IPS-20b (cell line): ENCODE results near the gene NOS2.
"Not testable (repeated sequence)": the region's sequence is repeated elsewhere in the genome, so short reads cannot be mapped to it uniquely, and the experiment has no call there.

Source experiments
- H3K27ac ChIP-seq: one replicate; pipeline ENCODE4 v1.5.1; 2013; ENCODE audit warnings: low read length
- H3K27me3 ChIP-seq: 2 replicates; pipeline ENCODE4 v1.6.1; 2013; ENCODE audit warnings: mild to moderate bottlenecking, low read length, inconsistent platforms; ENCODE audit not compliant: insufficient read depth
- H3K36me3 ChIP-seq: 2 replicates; pipeline ENCODE4 v1.6.1; 2013; ENCODE audit warnings: low read depth, mild to moderate bottlenecking, inconsistent platforms, low read length, moderate library complexity; ENCODE audit not compliant: insufficient read depth
- H3K4me1 ChIP-seq: 2 replicates; pipeline ENCODE4 v1.6.1; 2013; ENCODE audit warnings: mild to moderate bottlenecking, control low read depth, inconsistent platforms, low read length, moderate library complexity; ENCODE audit not compliant: insufficient read depth
- H3K4me3 ChIP-seq: 2 replicates; pipeline ENCODE4 v1.5.1; 2013; ENCODE audit warnings: mild to moderate bottlenecking, low read length, inconsistent platforms
- H3K9ac ChIP-seq: 2 replicates; pipeline ENCODE4 v1.6.1; 2013; ENCODE audit warnings: low read depth, mild to moderate bottlenecking, inconsistent platforms, low read length, moderate library complexity
- H3K9me3 ChIP-seq: 2 replicates; pipeline ENCODE4 v1.6.1; 2013; ENCODE audit warnings: mild to moderate bottlenecking, low read depth, low read length, inconsistent platforms; ENCODE audit not compliant: insufficient read depth

Gene NOS2

GRCh38 chr17:27732746-27733145 lies 67.6 kb downstream of the NOS2 start:
- H3K4me1 ChIP-seq, H3K36me3 ChIP-seq, H3K27ac ChIP-seq, H3K9me3 ChIP-seq, H3K4me3 ChIP-seq, H3K9ac ChIP-seq, H3K27me3 ChIP-seq: not testable (repeated sequence)

- not testable (repeated sequence) for H3K4me1 ChIP-seq, H3K27me3 ChIP-seq, H3K9me3 ChIP-seq, H3K4me3 ChIP-seq, H3K36me3 ChIP-seq, H3K27ac ChIP-seq, H3K9ac ChIP-seq
Measured at GRCh38 chr17:27725982-27726381, 74.3 kb downstream of the NOS2 start.

GRCh38 chr17:27721797-27722196 lies 78.5 kb downstream of the NOS2 start:
- Histone ChIP-seq H3K9me3 (no peaks in the 10 kb centered on the region), H3K27me3 (no peaks in the 10 kb centered on the region), H3K9ac (no peak overlapping the region), H3K27ac (no peak overlapping the region), H3K4me3 (no peak overlapping the region), H3K36me3 (no peaks in the 10 kb centered on the region), H3K4me1 (no peaks in the 10 kb centered on the region)
